Dermis lymphatic vessel endothelial cell (primary cell): ENCODE measurements around the gene IRX6. TPM values are rescaled to one million over a fixed set of nuclear protein-coding genes. Genes with fewer than 3 reads are reported as not detected.

ENCODE experiments used
- total RNA-seq: library from RNA; depleted of rRNA; stranded (reverse); fragments of >200 nt; gene quantifications from 2 replicates; pipeline ENCODE4 v1.2.1, GENCODE V29; 2014

Gene IRX6
- total RNA-seq, result not detected in 2 replicates

DNA sequence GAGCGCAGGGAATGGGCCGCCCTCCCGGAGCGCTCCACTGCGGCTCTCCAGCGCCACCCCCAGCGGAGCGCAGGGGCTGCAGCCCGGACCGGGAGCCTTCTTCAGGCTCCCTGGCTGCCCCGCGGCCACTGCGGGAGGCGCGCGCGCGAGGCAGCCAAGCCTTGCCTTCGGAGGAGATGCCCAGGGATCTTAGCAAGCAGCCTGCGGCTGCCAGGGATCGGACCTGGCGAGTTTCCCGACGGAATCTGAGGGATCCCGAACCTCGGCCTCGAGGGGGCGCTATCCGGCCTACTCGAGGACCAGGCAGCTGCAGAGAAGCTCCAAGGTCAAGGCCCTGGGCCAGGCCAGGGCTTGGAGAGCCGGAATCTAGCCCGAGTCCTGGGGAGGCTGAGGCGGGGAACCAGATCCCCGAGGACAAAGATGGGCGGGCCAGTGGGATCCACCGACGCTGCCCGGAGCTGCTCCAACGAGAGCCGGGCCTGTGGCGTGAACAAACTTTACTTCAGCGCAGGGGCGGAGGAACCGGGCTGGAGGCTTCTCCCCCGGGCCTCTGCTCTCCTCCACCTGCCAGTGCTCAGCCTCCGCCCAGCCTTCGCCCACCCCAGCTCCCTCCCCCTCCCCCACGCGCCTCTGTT, at the start of gene IRX6:
IRX6 (plus strand) TSS at position 567 of the 635 bp plus-strand sequence. CDS start 889 bp downstream, outside the sequence.

Other genes with a start within 250 kb of the IRX6 start
- 18.9 and 27.2 TPM in 2 replicates for gene MMP2, start 155.0 kb downstream of the IRX6 start, total RNA-seq
- 5.1 and 5.4 TPM in 2 replicates for gene LPCAT2, start 184.9 kb downstream of the IRX6 start, total RNA-seq
- 0.09 and 0.11 TPM in 2 replicates for gene CAPNS2, start 242.5 kb downstream of the IRX6 start, total RNA-seq